Measurements from ENCODE around the gene TNRC6A.

- TF ChIP-seq EZH2 (IDR thresholded peaks at IDR 0.05; ENCODE audit: insufficient read depth, poor library complexity, severe bottlenecking), result no peak
- no peak for TF ChIP-seq EZH2phosphoT487 (IDR thresholded peaks at IDR 0.05; ENCODE audit: insufficient read depth, low read depth)
These were observed 5.8 kb upstream of the TNRC6A start for GRCh38 chr16:24723663-24724062.
